ENCODE data around the gene TMEM53. TPM values are rescaled to one million over a fixed set of nuclear protein-coding genes. Genes with fewer than 3 reads are reported as not detected.

Gene TMEM53
- total RNA-seq, 6 donors from 2014 or later, result 10.7 to 46.1 (median 19.7) TPM

- Histone ChIP-seq H3K4me3 (no peak overlapping the region), H3K4me1 (peaks cover 21 to 40% (median 28%) of the 10 kb centered on the region in 4 donors), H3K27ac (no peak overlapping the region), H3K27me3 (no peaks in the 10 kb centered on the region), H3K9me3 (no peaks in the 10 kb centered on the region), H3K36me3 (no peaks in the 10 kb centered on the region)
- ATAC-seq (ENCODE audit: low FRiP score in 2 of 2) (no peak), DNase-seq (no peak)
- TF ChIP-seq POLR2A (IDR thresholded peaks at IDR 0.05), result no peak
- TF ChIP-seq POLR2AphosphoS5 (IDR thresholded peaks at IDR 0.05), result no peak
- TF ChIP-seq, protein P1, sequence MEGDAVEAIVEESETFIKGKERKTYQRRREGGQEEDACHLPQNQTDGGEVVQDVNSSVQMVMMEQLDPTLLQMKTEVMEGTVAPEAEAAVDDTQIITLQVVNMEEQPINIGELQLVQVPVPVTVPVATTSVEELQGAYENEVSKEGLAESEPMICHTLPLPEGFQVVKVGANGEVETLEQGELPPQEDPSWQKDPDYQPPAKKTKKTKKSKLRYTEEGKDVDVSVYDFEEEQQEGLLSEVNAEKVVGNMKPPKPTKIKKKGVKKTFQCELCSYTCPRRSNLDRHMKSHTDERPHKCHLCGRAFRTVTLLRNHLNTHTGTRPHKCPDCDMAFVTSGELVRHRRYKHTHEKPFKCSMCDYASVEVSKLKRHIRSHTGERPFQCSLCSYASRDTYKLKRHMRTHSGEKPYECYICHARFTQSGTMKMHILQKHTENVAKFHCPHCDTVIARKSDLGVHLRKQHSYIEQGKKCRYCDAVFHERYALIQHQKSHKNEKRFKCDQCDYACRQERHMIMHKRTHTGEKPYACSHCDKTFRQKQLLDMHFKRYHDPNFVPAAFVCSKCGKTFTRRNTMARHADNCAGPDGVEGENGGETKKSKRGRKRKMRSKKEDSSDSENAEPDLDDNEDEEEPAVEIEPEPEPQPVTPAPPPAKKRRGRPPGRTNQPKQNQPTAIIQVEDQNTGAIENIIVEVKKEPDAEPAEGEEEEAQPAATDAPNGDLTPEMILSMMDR (IDR thresholded peaks at IDR 0.05), result no peak
- TF ChIP-seq EP300 (IDR thresholded peaks at IDR 0.05), result no peak
- 85 to 94% methylated on average over 5 of the region's 5 CpGs for WGBS, 2 donors
Measured at GRCh38 chr1:44679468-44679867, 5.2 kb upstream of the TMEM53 start.

DNA sequence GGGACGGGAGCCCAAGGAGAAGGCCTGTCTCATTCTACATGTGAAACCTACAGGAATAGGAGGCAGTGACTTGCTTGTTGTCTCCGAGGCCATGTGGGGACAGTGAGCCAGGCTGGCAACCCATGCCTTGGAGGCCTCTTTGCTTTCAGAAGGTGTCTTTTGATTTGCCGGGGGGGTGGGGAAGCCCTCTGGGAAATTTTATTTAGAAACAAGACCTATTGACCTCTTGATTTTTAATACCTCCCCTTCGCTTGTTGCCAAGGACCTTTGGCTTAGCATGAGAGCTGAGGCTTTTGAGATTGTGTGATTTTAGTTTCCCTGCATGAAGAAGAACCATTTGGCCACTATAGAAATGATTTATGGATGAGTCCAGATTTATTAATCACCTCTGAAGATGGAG is 4.3 kb upstream of the TMEM53 start:
- no peaks in the 10 kb centered on the region for H3K36me3 ChIP-seq
- no peak overlapping the region for H3K4me3 ChIP-seq
- TF ChIP-seq POLR2A (IDR thresholded peaks at IDR 0.05), result no peak
- TF ChIP-seq EP300 (IDR thresholded peaks at IDR 0.05), result no peak
- no peak for TF ChIP-seq POLR2AphosphoS5 (IDR thresholded peaks at IDR 0.05)
- TF ChIP-seq, protein P1 (IDR thresholded peaks at IDR 0.05), result no peak
- 82 to 87% methylated on average over 4 of the region's 4 CpGs for WGBS, 2 donors
- DNase-seq, result no peak
- H3K27me3 ChIP-seq, result no peaks in the 10 kb centered on the region
- no peak for ATAC-seq (ENCODE audit: low FRiP score in 2 of 2)
- no peaks in the 10 kb centered on the region for H3K9me3 ChIP-seq
- peaks cover 21 to 40% (median 29%) of the 10 kb centered on the region in 4 donors for H3K4me1 ChIP-seq
- H3K27ac ChIP-seq, result no peak overlapping the region

GRCh38 chr1:44678120-44678519 is 3.8 kb upstream of the TMEM53 start:
- Histone ChIP-seq H3K4me3 (no peak overlapping the region), H3K4me1 (peaks cover 25 to 45% (median 34%) of the 10 kb centered on the region in 4 donors), H3K27ac (peak overlapping the region in 1 of 4 donors; percentile 97), H3K36me3 (no peaks in the 10 kb centered on the region), H3K9me3 (no peaks in the 10 kb centered on the region), H3K27me3 (no peaks in the 10 kb centered on the region)
- WGBS, 2 donors, result 80 to 92% methylated on average over 2 of the region's 2 CpGs
- ATAC-seq (ENCODE audit: low FRiP score in 2 of 2), result no peak
- TF ChIP-seq POLR2AphosphoS5 (IDR thresholded peaks at IDR 0.05), result no peak
- no peak for TF ChIP-seq EP300 (IDR thresholded peaks at IDR 0.05)
- TF ChIP-seq, protein P1 (IDR thresholded peaks at IDR 0.05), result no peak
- no peak for TF ChIP-seq POLR2A (IDR thresholded peaks at IDR 0.05)
- no peak for DNase-seq

DNA sequence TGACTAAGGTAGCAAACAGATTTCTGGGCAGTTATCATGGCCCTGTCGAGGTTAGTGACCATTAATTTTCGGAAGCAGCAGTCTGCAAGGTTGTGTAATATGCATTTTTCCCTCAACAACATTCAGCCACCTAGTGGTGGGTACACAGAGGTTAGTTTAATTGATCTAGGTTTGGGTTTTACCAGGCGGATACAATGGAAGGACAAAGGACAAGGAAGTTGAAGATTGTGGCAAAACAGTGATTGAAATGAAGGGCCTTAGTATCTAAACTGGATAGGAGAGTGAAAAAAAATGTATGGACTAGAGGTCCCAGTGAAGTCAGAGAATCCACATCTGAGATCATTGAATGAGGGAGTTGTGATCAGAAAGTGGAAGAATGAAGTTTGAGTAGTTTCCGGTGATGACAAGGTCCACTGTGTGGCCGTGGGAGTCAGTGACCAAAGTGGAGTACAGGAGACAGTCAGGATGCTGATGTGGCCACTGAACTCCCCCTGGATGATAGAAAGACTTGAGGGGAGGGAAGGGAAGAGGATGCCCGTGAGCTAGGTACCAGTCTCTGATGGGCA is 3.0 kb upstream of the TMEM53 start:
- no peaks in the 10 kb centered on the region for H3K9me3 ChIP-seq
- no peaks in the 10 kb centered on the region for H3K27me3 ChIP-seq
- 46 to 55% methylated on average over 6 of the region's 6 CpGs for WGBS, 2 donors
- DNase-seq (no peak), ATAC-seq (ENCODE audit: low FRiP score in 2 of 2) (no peak)
- H3K4me1 ChIP-seq, result peaks cover 32 to 49% (median 43%) of the 10 kb centered on the region in 4 donors
- no peak overlapping the region for H3K4me3 ChIP-seq
- H3K27ac ChIP-seq, result peak overlapping the region; percentile 56 to 98 (median 84)
- TF ChIP-seq POLR2AphosphoS5 (IDR thresholded peaks at IDR 0.05) (no peak), POLR2A (IDR thresholded peaks at IDR 0.05) (no peak), EP300 (IDR thresholded peaks at IDR 0.05) (no peak)
- TF ChIP-seq, protein P1 (IDR thresholded peaks at IDR 0.05), result peak in 5 of 6 experiments; percentile 23 to 66 (median 58)
- no peaks in the 10 kb centered on the region for H3K36me3 ChIP-seq
